ENCODE data around the gene ANO10. TPM values are rescaled to one million over a fixed set of nuclear protein-coding genes. Genes with fewer than 3 reads are reported as not detected.

The ANO10 gene
- total RNA-seq, 1 donor from 2014 or later = 24.9 TPM

DNA sequence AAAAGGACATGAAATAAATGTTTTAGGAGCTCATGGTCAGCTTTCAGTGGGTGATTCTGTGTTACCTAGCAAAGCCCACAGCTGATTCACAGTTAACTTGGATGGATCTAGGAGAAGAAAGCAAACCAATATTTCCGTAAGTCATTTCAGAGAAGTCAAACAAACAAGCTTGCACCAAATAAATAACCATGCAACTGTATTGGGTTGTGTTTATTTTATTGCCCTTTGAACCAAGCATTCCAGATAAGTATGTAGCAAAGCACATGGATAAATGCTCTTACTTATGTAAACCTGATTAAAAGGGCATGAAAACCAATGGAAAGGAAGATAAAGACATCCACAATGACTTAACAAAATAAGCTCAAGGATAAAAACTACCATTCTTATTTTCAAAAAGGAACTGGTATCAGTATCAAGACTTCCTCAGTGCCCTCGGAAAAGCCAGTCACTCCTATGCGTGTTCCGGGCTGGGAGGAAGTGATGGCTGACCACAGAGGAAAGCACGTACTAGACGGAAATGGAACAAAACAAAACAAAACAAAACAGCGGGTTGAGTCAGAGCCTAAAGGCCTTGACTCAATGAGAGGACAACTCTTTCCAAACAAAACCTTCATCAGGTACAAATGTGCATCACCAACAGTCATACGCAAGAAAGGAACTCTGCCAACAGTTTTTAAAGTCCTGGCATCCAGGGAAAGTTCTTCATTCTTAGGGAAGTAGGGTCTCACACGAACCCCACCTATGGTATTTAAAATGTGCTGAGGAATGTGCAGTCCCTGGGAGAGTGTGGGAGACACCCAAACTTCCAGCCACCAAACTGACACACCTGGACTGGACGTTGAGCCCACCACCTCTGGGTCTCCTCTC lies 232.2 kb downstream of the ANO10 start:
- peak; percentile 61 to 81 for DNase-seq (ENCODE audit: low spot score in 2 of 2)
- Histone ChIP-seq H3K9me3 (no peaks in the 10 kb centered on the region), H3K27ac (peak overlapping the region; percentile 57 to 60), H3K36me3 (no peaks in the 10 kb centered on the region), H3K4me3 (no peak overlapping the region), H3K4me1 (no peaks in the 10 kb centered on the region), H3K27me3 (no peaks in the 10 kb centered on the region)
- TF ChIP-seq, protein P1, sequence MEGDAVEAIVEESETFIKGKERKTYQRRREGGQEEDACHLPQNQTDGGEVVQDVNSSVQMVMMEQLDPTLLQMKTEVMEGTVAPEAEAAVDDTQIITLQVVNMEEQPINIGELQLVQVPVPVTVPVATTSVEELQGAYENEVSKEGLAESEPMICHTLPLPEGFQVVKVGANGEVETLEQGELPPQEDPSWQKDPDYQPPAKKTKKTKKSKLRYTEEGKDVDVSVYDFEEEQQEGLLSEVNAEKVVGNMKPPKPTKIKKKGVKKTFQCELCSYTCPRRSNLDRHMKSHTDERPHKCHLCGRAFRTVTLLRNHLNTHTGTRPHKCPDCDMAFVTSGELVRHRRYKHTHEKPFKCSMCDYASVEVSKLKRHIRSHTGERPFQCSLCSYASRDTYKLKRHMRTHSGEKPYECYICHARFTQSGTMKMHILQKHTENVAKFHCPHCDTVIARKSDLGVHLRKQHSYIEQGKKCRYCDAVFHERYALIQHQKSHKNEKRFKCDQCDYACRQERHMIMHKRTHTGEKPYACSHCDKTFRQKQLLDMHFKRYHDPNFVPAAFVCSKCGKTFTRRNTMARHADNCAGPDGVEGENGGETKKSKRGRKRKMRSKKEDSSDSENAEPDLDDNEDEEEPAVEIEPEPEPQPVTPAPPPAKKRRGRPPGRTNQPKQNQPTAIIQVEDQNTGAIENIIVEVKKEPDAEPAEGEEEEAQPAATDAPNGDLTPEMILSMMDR (IDR thresholded peaks at IDR 0.05) = no peak
- intact Hi-C loops (cut with DNase I) = loop anchor here (5.0 kb wide), 1 partner anchor 102 kb away; the partner anchor contains the start of gene SNRK

DNA sequence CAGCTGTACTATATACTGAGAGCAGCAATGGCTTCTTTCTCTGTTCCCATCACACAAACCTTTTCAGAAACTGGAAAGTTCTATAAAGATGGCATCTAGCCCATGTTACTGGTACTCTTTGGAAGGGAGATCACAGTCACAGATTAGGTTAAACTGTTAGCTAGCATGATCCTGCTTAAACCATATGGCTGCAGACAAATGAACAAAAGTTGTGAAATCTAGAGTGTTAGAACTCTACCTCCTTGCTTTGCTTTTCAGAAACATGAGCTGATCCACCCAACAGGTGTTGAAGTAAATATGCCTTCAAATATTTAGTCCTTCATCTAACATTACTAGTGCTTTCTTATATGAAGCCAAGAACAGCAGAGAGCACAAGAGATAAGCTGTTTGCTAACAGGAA lies 232.9 kb downstream of the ANO10 start:
- no peak for DNase-seq (ENCODE audit: low spot score in 2 of 2)
- H3K4me3 ChIP-seq = no peak overlapping the region
- peak overlapping the region; percentile 33 to 60 for H3K27ac ChIP-seq
- H3K27me3 ChIP-seq = no peaks in the 10 kb centered on the region
- TF ChIP-seq, protein P1 (IDR thresholded peaks at IDR 0.05) = no peak
- no peaks in the 10 kb centered on the region for H3K4me1 ChIP-seq
- no peaks in the 10 kb centered on the region for H3K36me3 ChIP-seq
- H3K9me3 ChIP-seq = peaks cover 0 to under 1% of the 10 kb centered on the region in 2 donors
- intact Hi-C loops (cut with DNase I) = no loop called here

DNA sequence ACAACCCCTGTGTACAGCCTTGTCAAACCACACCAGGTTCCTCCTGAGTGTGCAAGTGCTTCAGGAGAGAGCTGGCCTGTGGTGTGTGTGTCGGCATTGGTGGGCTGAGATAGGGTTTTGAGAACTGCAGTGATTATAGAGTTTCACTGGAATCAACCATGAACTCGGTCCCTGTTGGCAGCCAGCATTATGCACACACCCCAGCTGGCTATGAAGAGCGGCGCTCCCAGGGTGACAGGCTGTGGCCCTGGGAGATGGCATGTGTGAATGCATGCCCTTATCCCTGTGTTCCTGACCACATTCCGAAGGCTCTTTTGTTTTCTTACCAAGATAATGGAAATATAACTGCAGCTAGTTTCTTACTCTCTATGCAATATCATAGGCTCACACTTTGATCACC lies 233.6 kb downstream of the ANO10 start:
- Histone ChIP-seq H3K36me3 (no peaks in the 10 kb centered on the region), H3K4me3 (no peak overlapping the region), H3K9me3 (peaks cover 0 to 2% of the 10 kb centered on the region in 2 donors), H3K27me3 (no peaks in the 10 kb centered on the region), H3K27ac (peak overlapping the region in 1 of 2 donors; percentile 60), H3K4me1 (no peaks in the 10 kb centered on the region)
- TF ChIP-seq, protein P1 (IDR thresholded peaks at IDR 0.05) = no peak
- DNase-seq (ENCODE audit: low spot score in 2 of 2) = no peak
- intact Hi-C loops (cut with DNase I) = no loop called here

DNA sequence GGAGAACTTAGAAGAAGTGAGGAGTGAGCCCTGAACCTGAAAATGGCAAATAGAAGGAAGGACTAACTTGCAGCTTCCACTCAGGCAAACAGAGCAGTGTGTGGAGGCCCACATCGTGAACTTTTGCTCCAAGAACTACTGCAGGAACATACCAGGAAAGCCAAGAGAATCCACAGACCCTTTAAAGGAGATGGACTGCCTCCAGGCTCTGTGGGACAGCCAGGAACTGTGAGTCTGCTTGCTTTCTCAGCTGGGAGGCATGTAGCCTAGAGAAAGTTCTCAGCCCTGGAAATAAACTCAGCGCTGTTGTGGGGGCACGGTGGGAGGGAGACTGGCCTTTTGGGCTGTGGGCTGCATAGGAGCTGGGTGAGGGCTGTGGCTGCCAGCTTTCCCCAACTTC lies 242.5 kb downstream of the ANO10 start:
- TF ChIP-seq, protein P1 (IDR thresholded peaks at IDR 0.05) = no peak

DNA sequence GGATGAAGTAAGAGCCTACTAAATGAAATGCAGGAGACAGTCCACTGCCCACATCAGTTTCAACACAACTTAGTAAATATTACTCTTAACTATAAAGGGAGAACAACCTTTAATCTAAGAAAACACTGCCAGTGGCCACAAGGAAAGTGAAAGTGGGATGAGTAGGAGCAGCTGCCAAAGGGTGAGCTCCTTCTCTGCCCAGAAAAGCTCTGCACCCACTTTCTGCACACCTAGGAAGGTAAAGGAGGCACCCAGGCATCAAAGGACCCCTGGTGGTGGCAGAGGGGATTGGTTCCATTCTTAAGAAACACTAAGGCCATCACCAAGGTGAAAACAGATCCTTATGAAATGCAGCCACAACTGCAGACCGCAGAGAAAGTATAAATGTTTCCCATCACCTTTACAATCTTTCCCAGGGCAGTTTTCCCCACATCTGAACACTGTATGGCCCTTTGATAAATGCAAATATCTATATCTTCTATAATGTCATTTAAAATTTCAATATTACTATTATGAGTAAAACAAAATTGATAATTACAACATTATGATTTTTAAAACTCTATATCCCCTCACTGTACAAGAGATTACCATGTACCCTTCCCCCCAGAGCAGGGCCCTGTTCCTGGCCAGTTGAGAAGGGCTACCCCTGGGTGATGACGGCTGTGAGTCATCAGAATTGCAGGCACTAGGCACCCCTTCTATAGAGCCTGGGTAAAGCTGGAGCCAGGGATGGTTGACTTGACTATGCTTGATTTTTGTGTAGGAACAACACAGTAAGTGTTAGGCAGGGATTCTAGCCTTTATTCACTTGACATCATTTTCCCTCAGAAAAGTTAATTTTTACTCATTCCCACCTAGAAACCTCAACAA lies 243.5 kb downstream of the ANO10 start:
- no peak for DNase-seq (ENCODE audit: low spot score in 2 of 2)

More for the DNA sequence above, 242.5 kb downstream of the ANO10 start:
- peaks cover 4 to 19% of the 10 kb centered on the region in 2 donors for H3K4me1 ChIP-seq
- H3K27ac ChIP-seq = peak overlapping the region; percentile 62 to 79
- H3K36me3 ChIP-seq = no peaks in the 10 kb centered on the region
- H3K27me3 ChIP-seq = no peaks in the 10 kb centered on the region
- peak in 1 of 2 donors; percentile 80 for DNase-seq (ENCODE audit: low spot score in 2 of 2)
- H3K9me3 ChIP-seq = peaks cover 0 to 2% of the 10 kb centered on the region in 2 donors
- intact Hi-C loops (cut with DNase I) = no loop called here
- no peak overlapping the region for H3K4me3 ChIP-seq

More for the DNA sequence above, 243.5 kb downstream of the ANO10 start:
- H3K27ac ChIP-seq = peak overlapping the region; percentile 62 to 79
- H3K4me3 ChIP-seq = no peak overlapping the region
- TF ChIP-seq, protein P1 (IDR thresholded peaks at IDR 0.05) = peak; percentile 24 to 40 (median 34)
- H3K36me3 ChIP-seq = no peaks in the 10 kb centered on the region
- no peaks in the 10 kb centered on the region for H3K27me3 ChIP-seq
- H3K9me3 ChIP-seq = no peaks in the 10 kb centered on the region
- intact Hi-C loops (cut with DNase I) = no loop called here
- peaks cover 4 to 19% of the 10 kb centered on the region in 2 donors for H3K4me1 ChIP-seq
